Gastroesophageal sphincter (tissue), 3 donors: Measurements from ENCODE around the gene ATP10A.

Experiments used
- CTCF ChIP-seq, 4 experiments: fragments of 200-600 bp in 2 of 4; fragments of 450-650 bp in 2 of 4; sonication (generic) in 1 of 4; IDR thresholded peaks; one replicate each; pipeline ENCODE4 v1.5.1; 2017 to 2019; ENCODE audit warnings: antibody characterized with exemption in 4 of 4, mild to moderate bottlenecking in 2 of 4, moderate library complexity in 2 of 4
- POLR2A ChIP-seq, 2 donors: fragments of 450-650 bp; IDR thresholded peaks; one replicate each; pipeline ENCODE4 v1.6.1; 2017; ENCODE audit warnings: antibody characterized with exemption in 2 of 2, mild to moderate bottlenecking in 2 of 2, moderate library complexity in 1 of 2

- TF ChIP-seq POLR2A (IDR thresholded peaks at IDR 0.05) (no peak), CTCF (IDR thresholded peaks at IDR 0.05) (no peak)
These were observed 99.8 kb downstream of the ATP10A start for GRCh38 chr15:25763331-25763751.
